HepG2 (cell line): ENCODE results near the gene FMN2.

Source experiments
- BRCA1 ChIP-seq: sonication (generic); formaldehyde crosslinking; IDR thresholded peaks from 2 replicates; pipeline ENCODE4 v1.4.0; 2020; ENCODE audit warnings: missing genetic modification reagents
- CTCF ChIP-seq: sonication (generic); formaldehyde crosslinking; IDR thresholded peaks from 2 replicates; pipeline ENCODE4 v1.5.0; 2020; ENCODE audit warnings: mild to moderate bottlenecking, missing genetic modification reagents, moderate library complexity
- GZF1 ChIP-seq: sonication (generic); formaldehyde crosslinking; IDR thresholded peaks from 2 replicates; pipeline ENCODE4 v1.5.1; 2020; ENCODE audit warnings: mild to moderate bottlenecking, missing genetic modification reagents
- XRCC5 ChIP-seq: fragments of 200-400 bp; formaldehyde crosslinking; optimal IDR thresholded peaks from 2 replicates; pipeline ENCODE3; 2017; ENCODE audit warnings: mild to moderate bottlenecking, low read length
- ZFP41 ChIP-seq: sonication (generic); formaldehyde crosslinking; IDR thresholded peaks from 2 replicates; pipeline ENCODE4 v1.4.0; 2020; ENCODE audit warnings: mild to moderate bottlenecking, missing genetic modification reagents, borderline replicate concordance
- ZNF101 ChIP-seq: sonication (generic); formaldehyde crosslinking; IDR thresholded peaks from 2 replicates; pipeline ENCODE4 v1.4.0; 2020; ENCODE audit warnings: mild to moderate bottlenecking, low read depth, missing genetic modification reagents, borderline replicate concordance

GRCh38 chr1:240115831-240116230 lies 24.1 kb downstream of the FMN2 start:
- TF ChIP-seq BRCA1 (CRISPR knock-in tag) = no peak
- TF ChIP-seq CTCF (CRISPR knock-in tag) = no peak
- TF ChIP-seq ZNF101 (CRISPR knock-in tag) = no peak
- TF ChIP-seq ZFP41 (CRISPR knock-in tag) = no peak
- TF ChIP-seq GZF1 (CRISPR knock-in tag) = no peak
- TF ChIP-seq XRCC5 = no peak
